Heart left ventricle (tissue), 16 donors: ENCODE results near the gene PABPC1L. TPM values are rescaled to one million over a fixed set of nuclear protein-coding genes. Genes with fewer than 3 reads are reported as not detected.

Experiments
- ATAC-seq, 4 donors: fragments of 200-7000 bp; cut with Tn5 transposase; one replicate each; pipeline ENCODE4 v1.9.1; 2020 to 2022; ENCODE audit warnings: moderate library complexity in 4 of 4, mild to moderate bottlenecking in 3 of 4, moderate number of reproducible peaks in 1 of 4
- DNase-seq, 5 donors: peaks; one replicate each; pipeline ENCODE4 v3.0.0-alpha.2; 2020
- H3K27ac ChIP-seq, 12 donors: fragments of 200-600 bp; sonication (generic) in 4 of 12; one replicate each; pipeline versions ENCODE4 v1.5.0 to v1.8.0; 2016 to 2022; ENCODE audit warnings: mild to moderate bottlenecking in 2 of 12
- H3K27me3 ChIP-seq, 9 donors: fragments of 200-600 bp; sonication (generic) in 2 of 9; one replicate each; pipeline versions ENCODE4 v1.5.1 to v1.8.0; 2016 to 2022; ENCODE audit warnings: mild to moderate bottlenecking in 3 of 9
- H3K36me3 ChIP-seq, 9 donors: fragments of 200-600 bp; sonication (generic) in 2 of 9; one replicate each; pipeline versions ENCODE4 v1.5.0 to v1.8.0; 2018 to 2022; ENCODE audit warnings: mild to moderate bottlenecking in 2 of 9
- H3K4me1 ChIP-seq, 12 donors: fragments of 200-600 bp; sonication (generic) in 4 of 12; one replicate each; pipeline versions ENCODE4 v1.5.0 to v1.8.0; 2016 to 2022; ENCODE audit warnings: mild to moderate bottlenecking in 3 of 12
- H3K4me3 ChIP-seq, 12 donors: fragments of 200-600 bp; sonication (generic) in 4 of 12; one replicate each; pipeline versions ENCODE4 v1.5.0 to v1.8.0; 2017 to 2022; ENCODE audit warnings: mild to moderate bottlenecking in 9 of 12, moderate library complexity in 4 of 12
- H3K9me3 ChIP-seq, 12 donors: fragments of 200-600 bp; sonication (generic) in 4 of 12; one replicate each; pipeline versions ENCODE4 v1.5.0 to v1.8.0; 2016 to 2022; ENCODE audit warnings: mild to moderate bottlenecking in 1 of 12
- POLR2A ChIP-seq, 2 donors: fragments of 450-650 bp; IDR thresholded peaks; one replicate each; pipeline ENCODE4 v1.6.1; 2017; ENCODE audit warnings: antibody characterized with exemption in 2 of 2, mild to moderate bottlenecking in 2 of 2, moderate library complexity in 2 of 2
- WGBS, 4 donors: extraction: QIAGEN DNeasy Blood & Tissue Kit in 2 of 4; methylation state at CpG; one replicate each; pipeline versions ENCODE4 v1.1.5 to v1.1.7; 2013 to 2018; 5-methylcytosine and 5-hydroxymethylcytosine counted together
- intact Hi-C, 10 donors: fragments of 100-400 bp; cut with DNase I; formaldehyde crosslinking; loops; one replicate each; pipeline versions ENCODE4 v1.11.1 to v1.14.2; 2022
- polyA plus RNA-seq, 2 donors: library from polyadenylated mRNA; stranded (reverse); fragments of 200-250 nt; gene quantifications; one replicate each; pipeline ENCODE4 v1.2.3, GENCODE V29; 2013
- total RNA-seq, 9 donors: library from RNA; depleted of rRNA in 2 of 9; stranded (reverse); fragments of >200 nt in 2 of 9; fragmentation: NEBNext Ultra II Directional in 3 of 9; extraction: Animal tissue kit (Norgen Biotek cat#: 25700) in 3 of 9; gene quantifications; one replicate each; pipeline versions ENCODE4 v1.1.0 to v1.2.4, GENCODE V29; 2016 to 2023
- TF ChIP-seq, protein P1 (sequence below), 12 donors: fragments of 200-600 bp; sonication (generic) in 4 of 12; IDR thresholded peaks; one replicate each; pipeline versions ENCODE4 v1.5.0 to v1.8.0; 2018 to 2022; ENCODE audit warnings: antibody characterized with exemption in 12 of 12, mild to moderate bottlenecking in 5 of 12
- donor health status: ischemic (EF 13 %, LVEDD 7.1; RV severe dilation, severe dysfunction).
- donor health status: healthy with polysubstance abuse.
- donor health status: DM: no; HTN: yes; CAD: no.
- donor health status: DM: no; HTN: no; CAD: no.
- donor health status: ischemic (EF 25% LVEDD 6.9; RV normal size, moderate dysfunction).
- donor health status: ischemic (EF 25% LVEDD 5.7; RV mildly dilated, moderate dysfunction).
- donor health status: healthy.
- donor health status: DM: yes; HTN: yes; CAD: no.
- donor health status: ischemic (EF 35%, LVEDD 5.7; RV mildly dilated, moderate dysfunction).
- donor health status: nonischemic (EF 11% LVEDD 7.7; RV severe dilation, severe dysfunction).
- donor health status: DM: yes; HTN: yes; CAD: no.
- donor health status: PGD.
- donor health status: ischemic (EF 29% LVEDD 5.4; RV normal size, mild dysfunction).
- donor health status: nonischemic (EF 23%, LVEDD 6.1; RV moderate dilation, normal function).

The PABPC1L gene
- total and polyA plus RNA-seq, 11 donors, result 0.58 to 5.9 (median 2.4) TPM

DNA sequence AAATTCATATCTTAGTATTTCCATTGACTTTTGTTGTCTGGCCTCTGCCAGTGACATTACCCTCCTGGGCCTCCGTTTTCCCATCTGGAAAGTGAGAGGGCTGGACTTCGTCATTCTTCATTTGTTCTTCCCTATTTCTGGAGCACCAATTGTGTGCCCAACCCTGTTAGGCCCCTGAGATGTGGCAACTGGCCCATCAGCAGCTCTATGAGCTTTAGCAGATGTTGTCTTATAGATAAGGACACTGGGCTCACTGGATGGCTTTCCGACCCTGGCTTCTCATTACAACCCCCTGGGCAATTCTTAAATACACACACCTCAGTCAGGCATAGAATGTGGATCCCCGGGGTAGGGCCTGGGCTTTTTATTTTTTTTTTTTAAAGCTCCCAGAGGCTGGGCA is 14.7 kb downstream of the PABPC1L start:
- TF ChIP-seq POLR2A (IDR thresholded peaks at IDR 0.05), result no peak
- Histone ChIP-seq H3K27me3 (no peaks in the 10 kb centered on the region), H3K9me3 (no peaks in the 10 kb centered on the region), H3K4me3 (no peak overlapping the region), H3K36me3 (peaks cover 0 to 10% (median 0%) of the 10 kb centered on the region in 9 donors), H3K4me1 (no peaks in the 10 kb centered on the region), H3K27ac (no peak overlapping the region)
- DNase-seq (no peak), ATAC-seq (no peak)
- intact Hi-C loops, result no loop called here
- WGBS, 4 donors, result 60 to 70% (median 66%) methylated on average over 4 of the region's 4 CpGs

DNA sequence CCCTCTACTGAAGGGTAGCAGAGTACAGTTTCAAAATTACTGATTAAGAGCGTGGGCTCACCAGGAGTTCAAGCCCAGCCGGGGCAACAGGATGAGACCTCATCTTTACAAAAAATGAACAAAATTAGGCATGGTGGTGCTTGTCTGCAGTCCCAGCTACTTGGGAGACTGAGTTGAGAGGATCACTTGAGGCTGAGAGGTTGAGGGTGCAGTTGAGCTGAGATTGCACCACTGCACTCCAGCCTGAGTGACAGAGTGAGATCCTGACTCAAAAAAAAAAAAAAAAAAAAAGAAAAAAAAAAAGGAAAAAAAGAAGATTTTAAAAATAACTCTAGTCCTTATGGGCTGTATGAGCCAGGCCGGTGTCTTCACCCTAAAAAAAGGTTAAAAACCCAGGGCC is 18.7 kb downstream of the PABPC1L start:
- Histone ChIP-seq H3K27ac (no peak overlapping the region), H3K36me3 (peaks cover 0 to 21% (median 0%) of the 10 kb centered on the region in 9 donors), H3K4me3 (no peak overlapping the region), H3K27me3 (no peaks in the 10 kb centered on the region), H3K4me1 (no peaks in the 10 kb centered on the region), H3K9me3 (no peaks in the 10 kb centered on the region)
- ATAC-seq, result no peak
- no peak for DNase-seq
- TF ChIP-seq POLR2A (IDR thresholded peaks at IDR 0.05), result no peak
- TF ChIP-seq, protein P1, sequence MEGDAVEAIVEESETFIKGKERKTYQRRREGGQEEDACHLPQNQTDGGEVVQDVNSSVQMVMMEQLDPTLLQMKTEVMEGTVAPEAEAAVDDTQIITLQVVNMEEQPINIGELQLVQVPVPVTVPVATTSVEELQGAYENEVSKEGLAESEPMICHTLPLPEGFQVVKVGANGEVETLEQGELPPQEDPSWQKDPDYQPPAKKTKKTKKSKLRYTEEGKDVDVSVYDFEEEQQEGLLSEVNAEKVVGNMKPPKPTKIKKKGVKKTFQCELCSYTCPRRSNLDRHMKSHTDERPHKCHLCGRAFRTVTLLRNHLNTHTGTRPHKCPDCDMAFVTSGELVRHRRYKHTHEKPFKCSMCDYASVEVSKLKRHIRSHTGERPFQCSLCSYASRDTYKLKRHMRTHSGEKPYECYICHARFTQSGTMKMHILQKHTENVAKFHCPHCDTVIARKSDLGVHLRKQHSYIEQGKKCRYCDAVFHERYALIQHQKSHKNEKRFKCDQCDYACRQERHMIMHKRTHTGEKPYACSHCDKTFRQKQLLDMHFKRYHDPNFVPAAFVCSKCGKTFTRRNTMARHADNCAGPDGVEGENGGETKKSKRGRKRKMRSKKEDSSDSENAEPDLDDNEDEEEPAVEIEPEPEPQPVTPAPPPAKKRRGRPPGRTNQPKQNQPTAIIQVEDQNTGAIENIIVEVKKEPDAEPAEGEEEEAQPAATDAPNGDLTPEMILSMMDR (IDR thresholded peaks at IDR 0.05), result no peak
- 78 to 81% (median 81%) methylated on average over 3 of the region's 3 CpGs for WGBS, 4 donors
- intact Hi-C loops, result no loop called here

- 90 to 94% (median 92%) methylated on average over 18 of the region's 18 CpGs for WGBS, 4 donors
- no peaks in the 10 kb centered on the region for H3K4me1 ChIP-seq
- peaks cover 0 to 34% (median 0%) of the 10 kb centered on the region in 9 donors for H3K36me3 ChIP-seq
- no peak for ATAC-seq
- no peak for DNase-seq
- no peaks in the 10 kb centered on the region for H3K27me3 ChIP-seq
- intact Hi-C loops, result no loop called here
- H3K9me3 ChIP-seq, result no peaks in the 10 kb centered on the region
- TF ChIP-seq POLR2A (IDR thresholded peaks at IDR 0.05), result no peak
- TF ChIP-seq, protein P1 (IDR thresholded peaks at IDR 0.05), result no peak
- H3K27ac ChIP-seq, result no peak overlapping the region
- H3K4me3 ChIP-seq, result no peak overlapping the region
Observed at GRCh38 chr20:44930517-44931168, 20.8 kb downstream of the PABPC1L start.

DNA sequence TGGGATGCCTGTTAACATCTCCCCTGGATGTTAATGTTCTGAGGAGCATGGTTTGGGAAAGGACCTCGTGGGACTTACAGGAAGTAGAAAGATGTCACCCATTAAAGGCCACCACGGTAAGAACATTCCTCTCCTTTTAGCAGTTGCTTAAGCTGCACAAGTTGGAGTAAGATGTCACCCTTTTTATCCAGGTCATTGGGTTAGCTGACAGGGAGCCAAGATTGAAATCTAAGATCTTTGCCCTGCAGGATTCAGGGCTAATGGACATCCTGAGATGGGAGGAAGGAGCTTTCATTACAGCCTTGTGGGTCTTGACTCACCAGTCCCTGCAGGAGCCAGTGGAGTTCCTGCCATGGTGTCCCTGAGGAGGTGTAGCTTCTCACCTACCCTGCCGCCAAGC is 22.1 kb downstream of the PABPC1L start:
- ATAC-seq, result no peak
- no peaks in the 10 kb centered on the region for H3K9me3 ChIP-seq
- no peaks in the 10 kb centered on the region for H3K4me1 ChIP-seq
- H3K27ac ChIP-seq, result no peak overlapping the region
- no peak for DNase-seq
- TF ChIP-seq, protein P1 (IDR thresholded peaks at IDR 0.05), result no peak
- no peak for TF ChIP-seq POLR2A (IDR thresholded peaks at IDR 0.05)
- H3K4me3 ChIP-seq, result no peak overlapping the region
- no peaks in the 10 kb centered on the region for H3K27me3 ChIP-seq
- WGBS, 4 donors, result 79 to 87% (median 85%) methylated on average over 2 to 3 of the region's 3 CpGs
- peaks cover 0 to 41% (median 5%) of the 10 kb centered on the region in 9 donors for H3K36me3 ChIP-seq
- intact Hi-C loops, result no loop called here

DNA sequence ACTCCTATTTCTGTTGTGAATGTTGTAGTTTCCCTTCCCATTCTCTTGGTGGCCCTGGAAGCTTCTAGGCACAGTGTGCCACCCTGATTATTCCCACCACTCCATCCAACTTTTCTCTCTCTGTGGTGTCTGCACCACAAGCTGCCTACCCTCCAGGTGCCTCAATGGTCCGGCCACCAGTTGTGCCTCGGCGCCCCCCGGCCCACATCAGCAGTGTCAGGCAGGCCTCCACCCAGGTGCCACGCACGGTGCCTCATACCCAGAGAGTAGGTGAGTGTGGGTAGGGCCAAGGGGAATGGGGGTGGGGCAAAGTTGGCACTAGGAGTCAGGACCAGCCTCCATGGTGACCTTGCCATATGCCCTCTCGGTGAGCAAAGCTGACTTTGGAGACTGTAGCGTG is 23.1 kb downstream of the PABPC1L start:
- intact Hi-C loops, result no loop called here
- Histone ChIP-seq H3K4me3 (no peak overlapping the region), H3K4me1 (no peaks in the 10 kb centered on the region), H3K27me3 (no peaks in the 10 kb centered on the region), H3K36me3 (peaks cover 0 to 48% (median 6%) of the 10 kb centered on the region in 9 donors), H3K27ac (no peak overlapping the region), H3K9me3 (no peaks in the 10 kb centered on the region)
- no peak for DNase-seq
- no peak for ATAC-seq
- no peak for TF ChIP-seq POLR2A (IDR thresholded peaks at IDR 0.05)
- TF ChIP-seq, protein P1 (IDR thresholded peaks at IDR 0.05), result no peak
- 97 to 99% (median 98%) methylated on average over 8 of the region's 8 CpGs for WGBS, 4 donors
